ENCODE results near the gene GTF3C1.
"Not testable (repeated sequence)": the region's sequence is repeated elsewhere in the genome, so short reads cannot be mapped to it uniquely, and the experiment has no call there.

- TF ChIP-seq EZH2phosphoT487 (IDR thresholded peaks at IDR 0.05; ENCODE audit: low read depth); CTCF (IDR thresholded peaks at IDR 0.05; ENCODE audit: low read depth, low read length): not testable (repeated sequence)
These were observed 21.3 kb upstream of the GTF3C1 start for GRCh38 chr16:27570986-27571385.

All from OCI-LY3 (cell line).